Neural cell (in vitro differentiated cells): ENCODE results near the gene LRIF1.

ENCODE experiments used
- CTCF ChIP-seq: fragments of 450-650 bp; IDR thresholded peaks from 2 replicates; pipeline ENCODE4 v1.5.1; 2014; ENCODE audit warnings: antibody characterized with exemption, mild to moderate bottlenecking, moderate library complexity; ENCODE audit not compliant: poor library complexity, severe bottlenecking
- EZH2 ChIP-seq: fragments of 200-600, 300-800 bp; shearing (Covaris generic), sonication (generic); IDR thresholded peaks from 2 replicates; pipeline ENCODE4 v1.6.1; 2014; ENCODE audit warnings: antibody characterized with exemption, low read length, borderline replicate concordance, mild to moderate bottlenecking; ENCODE audit not compliant: insufficient read depth, poor library complexity, severe bottlenecking
- POLR2AphosphoS5 ChIP-seq: IDR thresholded peaks from 2 replicates; pipeline ENCODE4 v1.6.1; 2012

- TF ChIP-seq CTCF (no peak), POLR2AphosphoS5 (no peak), EZH2 (no peak)
These were observed 15.5 kb downstream of the LRIF1 start for GRCh38 chr1:110948038-110948810.
